AG04449 (cell line): Measurements from ENCODE around the gene CPEB4.

ENCODE experiments used
- CTCF ChIA-PET: fragments of 350-600 bp; formaldehyde crosslinking; extraction: SDS; loops from one replicate; lab custom pipeline; 2021; ENCODE audit warnings: antibody characterized with exemption; lab: Yijun Ruan, JAX
- POLR2A ChIA-PET: fragments of 400-600, 350-600 bp; formaldehyde crosslinking; extraction: SDS; loops from one replicate; lab custom pipeline; 2020; ENCODE audit warnings: antibody characterized with exemption, inconsistent platforms; lab: Yijun Ruan, JAX
- DNase-seq: peaks from one replicate; pipeline ENCODE4 v3.0.0-alpha.2; 2010; ENCODE audit warnings: low read depth, low spot score
- H3K4me3 ChIP-seq: 2 replicates; pipeline ENCODE4 v1.5.1; 2011; ENCODE audit warnings: low read depth, mild to moderate bottlenecking, control low read depth, low read length
- CTCF ChIP-seq: IDR thresholded peaks from one replicate; pipeline ENCODE4 v1.5.1; 2011; ENCODE audit warnings: mild to moderate bottlenecking, moderate library complexity, low read length, control low read depth, inconsistent platforms; ENCODE audit not compliant: insufficient read depth; ENCODE audit errors: missing control alignments

The CPEB4 gene

GRCh38 chr5:173887610-173888472 is at the start of gene CPEB4:
Gene CPEB4 (plus strand): TSS chr5:173888349. CDS start chr5:173889734, 1,385 bp downstream.
- TF ChIP-seq CTCF, result no peak
- ChIA-PET POLR2A (interaction anchor here (0.6 to 1.2 kb wide), 12 partner anchors 9 to 189 kb away, joined by 3 to 6 read pairs (median 4); no protein-coding TSS in a partner anchor), CTCF (interaction anchor here (1.2 to 1.8 kb wide), 4 partner anchors 76 to 272 kb away, joined by 3 to 5 read pairs (median 4); partner anchors contain the start of gene BOD1)
- DNase-seq, result peak; percentile 98
- H3K4me3 ChIP-seq, result peak within 1 kb of the TSS; percentile 63

- TF ChIP-seq CTCF, result no peak
- ChIA-PET POLR2A (no interaction called here), CTCF (no interaction called here)
- no peak overlapping the region for H3K4me3 ChIP-seq
- DNase-seq, result no peak
Measured at GRCh38 chr5:173839117-173839713, 48.9 kb upstream of the CPEB4 start.

GRCh38 chr5:173840111-173840983 is 47.8 kb upstream of the CPEB4 start:
- TF ChIP-seq CTCF, result no peak
- DNase-seq, result no peak
- POLR2A ChIA-PET, result no interaction called here

GRCh38 chr5:173841710-173842109 is 46.4 kb upstream of the CPEB4 start:
- ChIA-PET POLR2A (no interaction called here), CTCF (interaction anchor here (1.1 kb wide), 1 partner anchor 19 kb away, joined by 3 read pairs; no protein-coding TSS in a partner anchor)
- no peak overlapping the region for H3K4me3 ChIP-seq
- no peak for DNase-seq
- TF ChIP-seq CTCF, result no peak

More at GRCh38 chr5:173840111-173840983, 47.8 kb upstream of the CPEB4 start:
- CTCF ChIA-PET, result no interaction called here
- no peak overlapping the region for H3K4me3 ChIP-seq

GRCh38 chr5:173843794-173844193 is 44.4 kb upstream of the CPEB4 start:
- TF ChIP-seq CTCF, result no peak
- no peak for DNase-seq
- ChIA-PET CTCF (interaction anchor here (1.1 kb wide), 1 partner anchor 12 kb away, joined by 5 read pairs; no protein-coding TSS in a partner anchor), POLR2A (no interaction called here)
- no peak overlapping the region for H3K4me3 ChIP-seq
